IMR-90 (cell line): Measurements from ENCODE around the gene ZNF529. TPM values are rescaled to one million over a fixed set of nuclear protein-coding genes. Genes with fewer than 3 reads are reported as not detected.
A peak's percentile ranks its signal among the peaks of the same experiment; 100 is the strongest.

Experiments used
- ATAC-seq: fragments of 200-7000 bp; cut with Tn5 transposase; 2 replicates; pipeline ENCODE4 v1.9.1; 2020; ENCODE audit warnings: low read depth, mild to moderate bottlenecking, moderate library complexity
- Bru-seq: library from RNA; stranded (reverse); fragments of 400-500 nt; gene quantifications from one replicate; lab custom pipeline; 2021; lab: Mats Ljungman, UMichigan
- BruChase-seq, 2 experiments: library from RNA; stranded (reverse); fragments of 400-500 nt; gene quantifications; one replicate each; lab custom pipeline; 2021; lab: Mats Ljungman, UMichigan
- BruUV-seq: library from RNA; stranded (reverse); fragments of 400-500 nt; replicated peaks from 2 replicates; lab custom pipeline; 2021; lab: Mats Ljungman, UMichigan
- CTCF ChIA-PET: fragments of 300-600 bp; formaldehyde crosslinking; extraction: SDS; loops from one replicate; lab custom pipeline; 2021; ENCODE audit warnings: antibody characterized with exemption; lab: Yijun Ruan, JAX
- POLR2A ChIA-PET: fragments of 300-600 bp; sonication (Branson Sonifier 250); formaldehyde crosslinking; loops from one replicate; lab custom pipeline; 2022; ENCODE audit warnings: antibody characterized with exemption; ENCODE audit not compliant: unreplicated experiment; lab: Charles Lee
- DNase-seq: peaks from one replicate; pipeline ENCODE4 v3.0.0; 2013
- H2AFZ ChIP-seq: replicated peaks from 2 replicates; pipeline ENCODE3; 2013; ENCODE audit warnings: low read length, mild to moderate bottlenecking; ENCODE audit not compliant: poor library complexity
- H2AK5ac ChIP-seq: 2 replicates; pipeline ENCODE4 v1.6.1; 2013; ENCODE audit warnings: low read depth, low read length, inconsistent platforms
- H2AK9ac ChIP-seq: replicated peaks from 2 replicates; pipeline ENCODE3; 2013; ENCODE audit warnings: mild to moderate bottlenecking, low read depth, low read length, moderate library complexity; ENCODE audit not compliant: poor library complexity
- H2BK120ac ChIP-seq: 2 replicates; pipeline ENCODE4 v1.6.1; 2013; ENCODE audit warnings: low read depth, low read length, inconsistent platforms
- H2BK15ac ChIP-seq: 3 replicates; pipeline ENCODE4 v1.6.1; 2013; ENCODE audit warnings: low read depth, low read length, inconsistent platforms
- H2BK20ac ChIP-seq: 2 replicates; pipeline ENCODE4 v1.6.1; 2013; ENCODE audit warnings: low read depth, mild to moderate bottlenecking, inconsistent platforms, low read length, moderate library complexity
- H2BK5ac ChIP-seq: 2 replicates; pipeline ENCODE4 v1.6.1; 2013; ENCODE audit warnings: mild to moderate bottlenecking, low read depth, low read length, inconsistent platforms; ENCODE audit not compliant: poor library complexity, severe bottlenecking
- H3K14ac ChIP-seq: replicated peaks from 2 replicates; pipeline ENCODE4 v1.6.1; 2013; ENCODE audit warnings: low read depth, low read length, inconsistent platforms
- H3K18ac ChIP-seq: 2 replicates; pipeline ENCODE4 v1.6.1; 2013; ENCODE audit warnings: low read depth, low read length, control low read depth
- H3K23ac ChIP-seq: 2 replicates; pipeline ENCODE4 v1.6.1; 2013; ENCODE audit warnings: low read depth, low read length, inconsistent platforms
- H3K27ac ChIP-seq: 2 replicates; pipeline ENCODE4 v1.5.1; 2013; ENCODE audit warnings: mild to moderate bottlenecking, control low read depth, low read length; ENCODE audit not compliant: insufficient read depth
- H3K27me3 ChIP-seq: 2 replicates; pipeline ENCODE4 v1.6.1; 2013; ENCODE audit warnings: low read length; ENCODE audit not compliant: control insufficient read depth, insufficient read depth
- H3K36me3 ChIP-seq: 2 replicates; pipeline ENCODE4 v1.6.1; 2013; ENCODE audit warnings: low read length, mixed read lengths; ENCODE audit not compliant: control insufficient read depth, insufficient read depth
- H3K4ac ChIP-seq: 2 replicates; pipeline ENCODE4 v1.6.1; 2013; ENCODE audit warnings: low read depth, low read length, inconsistent platforms
- H3K4me1 ChIP-seq: 2 replicates; pipeline ENCODE4 v1.6.1; 2013; ENCODE audit warnings: low read length, mixed read lengths; ENCODE audit not compliant: control insufficient read depth, insufficient read depth
- H3K4me2 ChIP-seq: 2 replicates; pipeline ENCODE4 v1.6.1; 2013; ENCODE audit warnings: low read depth, mild to moderate bottlenecking, control low read depth, low read length, moderate library complexity
- H3K4me3 ChIP-seq: 2 replicates; pipeline ENCODE4 v1.5.1; 2013; ENCODE audit warnings: low read depth, mild to moderate bottlenecking, control low read depth, low read length, moderate library complexity; ENCODE audit not compliant: insufficient read depth
- H3K56ac ChIP-seq: 2 replicates; pipeline ENCODE4 v1.6.1; 2013; ENCODE audit warnings: low read length, inconsistent platforms; ENCODE audit not compliant: insufficient read depth; ENCODE audit errors: extremely low read depth
- H3K79me1 ChIP-seq, 2 experiments: 2 replicates each; pipeline ENCODE4 v1.6.1; 2013; ENCODE audit warnings: low read length in 2 of 2, inconsistent platforms in 1 of 2, low read depth in 1 of 2
- H3K9ac ChIP-seq: 2 replicates; pipeline ENCODE4 v1.6.1; 2013; ENCODE audit warnings: low read depth, low read length, control low read depth
- H3K9me1 ChIP-seq: 2 replicates; pipeline ENCODE4 v1.6.1; 2013; ENCODE audit warnings: low read length, inconsistent platforms; ENCODE audit not compliant: insufficient read depth
- H3K9me3 ChIP-seq: 2 replicates; pipeline ENCODE4 v1.6.1; 2013; ENCODE audit warnings: low read length; ENCODE audit not compliant: control insufficient read depth, insufficient read depth
- H4K20me1 ChIP-seq: 2 replicates; pipeline ENCODE4 v1.6.1; 2013; ENCODE audit warnings: low read length, inconsistent platforms; ENCODE audit not compliant: insufficient read depth
- H4K5ac ChIP-seq: 2 replicates; pipeline ENCODE4 v1.6.1; 2013; ENCODE audit warnings: mild to moderate bottlenecking, low read depth, low read length, control low read depth
- H4K8ac ChIP-seq, 2 experiments: 2 replicates each; pipeline ENCODE4 v1.6.1; 2013; ENCODE audit warnings: low read depth in 2 of 2, low read length in 2 of 2, control low read depth in 1 of 2, inconsistent platforms in 1 of 2
- H4K91ac ChIP-seq: 2 replicates; pipeline ENCODE4 v1.6.1; 2013; ENCODE audit warnings: low read depth, low read length, inconsistent platforms; ENCODE audit not compliant: insufficient read depth
- BHLHE40 ChIP-seq: fragments of 150-350 bp; IDR thresholded peaks from 2 replicates; pipeline ENCODE4 v1.6.1; 2016; ENCODE audit warnings: mild to moderate bottlenecking, low read depth, low read length
- FOS ChIP-seq: fragments of 150-350 bp; IDR thresholded peaks from 2 replicates; pipeline ENCODE4 v1.6.1; 2016; ENCODE audit warnings: low read depth, low read length
- MXI1 ChIP-seq: IDR thresholded peaks from 2 replicates; pipeline ENCODE4 v1.6.1; 2012; ENCODE audit warnings: low read depth, mild to moderate bottlenecking, low read length, moderate library complexity, borderline replicate concordance
- POLR2A ChIP-seq: IDR thresholded peaks from 2 replicates; pipeline ENCODE4 v1.6.1; 2012; ENCODE audit warnings: mild to moderate bottlenecking, low read depth, low read length
- USF2 ChIP-seq: fragments of 150-350 bp; IDR thresholded peaks from 2 replicates; pipeline ENCODE4 v1.6.1; 2017; ENCODE audit warnings: mild to moderate bottlenecking, antibody characterized with exemption, low read length, low read depth
- WGBS, 2 experiments: methylation state at CpG; one replicate each; pipeline versions ENCODE4 v1.1.5 to v1.1.7; 2013; ENCODE audit warnings: missing lambda C conversion rate in 2 of 2; ENCODE audit not compliant: insufficient read length in 1 of 2; ENCODE audit errors: extremely low coverage in 2 of 2; 5-methylcytosine and 5-hydroxymethylcytosine counted together
- dilution Hi-C: fragments of 300-500 bp; cut with HindIII; formaldehyde crosslinking; loops from one replicate; pipeline ENCODE4 v1.14.3; 2018; ENCODE audit warnings: low sequenced_read_pairs; ENCODE audit not compliant: unreplicated experiment
- in situ Hi-C: fragments of 300-500 bp; cut with MboI; formaldehyde crosslinking; loops from 3 replicates; pipeline ENCODE4 v1.14.3; 2019; ENCODE audit warnings: low sequenced_read_pairs, inconsistent platforms, mixed read lengths
- intact Hi-C: fragments of 100-400 bp; cut with micrococcal nuclease; formaldehyde crosslinking; loops from 2 replicates; pipeline ENCODE4 v1.10.0; 2022
- long read RNA-seq: library from polyadenylated mRNA; unstranded; transcript quantifications from one replicate; pipeline ENCODE4 v2.0.0, GENCODE V29; 2021; ENCODE audit not compliant: unreplicated experiment
- polyA plus RNA-seq, 3 experiments: library from polyadenylated mRNA; depleted of rRNA; stranded (reverse); fragments of >200 nt; gene quantifications; 2 replicates each; pipeline ENCODE4 v1.2.3, GENCODE V29; 2012; ENCODE audit warnings: low replicate concordance in 1 of 3
- total RNA-seq: library from RNA; depleted of rRNA; stranded (reverse); fragments of >200 nt; gene quantifications from 2 replicates; pipeline ENCODE4 v1.2.3, GENCODE V29; 2012; rRNA removed

Gene ZNF529
- total RNA-seq, result 6.8 and 8.6 TPM in 2 replicates
- 2.4 and 2.7 TPM in 2 replicates for polyA plus RNA-seq (2012; rRNA removed)
- polyA plus RNA-seq (2012; cell fraction: cytosol; rRNA removed), result 0.44 and 1.0 TPM in 2 replicates
- 3.1 and 7.6 TPM in 2 replicates for polyA plus RNA-seq (2012; cell fraction: nucleus; rRNA removed; ENCODE audit: low replicate concordance)
- percentile 69 among the genes with signal in this experiment for Bru-seq, nascent RNA
- BruChase-seq, experiment 1, labeled RNA remaining after a 6-hour chase, result percentile 74 among the genes with signal in this experiment
- BruChase-seq, experiment 2, labeled RNA remaining after a 2-hour chase, result percentile 78 among the genes with signal in this experiment
- long read RNA-seq, partial matches to known transcripts, result 0 of 2 reads
- long read RNA-seq, other reads (novel, unspliced or antisense), result 2 of 2 reads

GRCh38 chr19:36573020-36573894 is at the start of gene ZNF529:
Gene ZNF529 (minus strand): TSS chr19:36573292. CDS start chr19:36572346, 946 bp downstream.
- Histone ChIP-seq H2BK20ac (no peak within 1 kb of the TSS), H3K4me1 (peaks cover 2% of the 10 kb centered on the region; the same call in 1 of the 2 replicates), H3K9ac (peak within 1 kb of the TSS; percentile 69), H3K79me1 (peaks cover 16 to 29% of the 10 kb centered on the region in 2 experiments), H4K20me1 (no peaks in the 10 kb centered on the region), H3K14ac (peak within 1 kb of the TSS; percentile 93), H3K4me3 (peak within 1 kb of the TSS; percentile 58), H3K23ac (peak within 1 kb of the TSS; percentile 76), H2BK5ac (peak within 1 kb of the TSS; percentile 83), H4K8ac (peak within 1 kb of the TSS; percentile 79 to 89), H3K18ac (peak within 1 kb of the TSS; percentile 34; the same call in 1 of the 2 replicates), H2AK5ac (0 out of 2 replicates have a peak within 1 kb of the TSS, but pooled peaks have one; percentile 67), H2BK120ac (peak within 1 kb of the TSS; percentile 65; the same call in 1 of the 2 replicates), H3K4ac (peak within 1 kb of the TSS; percentile 94), H3K4me2 (peak within 1 kb of the TSS; percentile 96), H4K91ac (peak within 1 kb of the TSS; percentile 88), H2AK9ac (peak within 1 kb of the TSS; percentile 82), H2BK15ac (no peak within 1 kb of the TSS), H2AFZ (peak within 1 kb of the TSS; percentile 98), H3K9me1 (no peaks in the 10 kb centered on the region), H4K5ac (peak within 1 kb of the TSS; percentile 79), H3K36me3 (peaks cover 21% of the 10 kb centered on the region), H3K56ac (peak within 1 kb of the TSS; percentile 59; the same call in 1 of the 2 replicates), H3K27me3 (no peaks in the 10 kb centered on the region), H3K9me3 (peaks cover 16% of the 10 kb centered on the region), H3K27ac (peak within 1 kb of the TSS; percentile 87)
- TF ChIP-seq POLR2A (peak; percentile 88), BHLHE40 (no peak), USF2 (0 out of 2 replicates have a peak, but pooled peaks have one; percentile 2), MXI1 (peak; percentile 95), FOS (no peak)
- dilution Hi-C loops, result no loop called here
- CTCF ChIA-PET, result no interaction called here
- no TSS peak for BruUV-seq
- DNase-seq (peak; percentile 86), ATAC-seq (peak; percentile 96)
- in situ Hi-C loops, result no loop called here
- WGBS, 2 experiments, result 1% methylated on average over 34 of the region's 66 CpGs; no CpG with 5 or more reads in 1 of the 2 experiments
- intact Hi-C loops, result loop anchor here (2.0 kb wide), 1 partner anchor 32 kb away; the partner anchor contains the start of gene ZNF382
- POLR2A ChIA-PET, result interaction anchor here (0.6 kb wide), 1 partner anchor 744 kb away, joined by 3 read pairs; no protein-coding TSS in a partner anchor
